HG03139 (cell line): Measurements from ENCODE around the gene C1orf185.
"Not testable (repeated sequence)": the region's sequence is repeated elsewhere in the genome, so short reads cannot be mapped to it uniquely, and the experiment has no call there.

Experiments
- ATAC-seq: cut with Tn5 transposase; IDR thresholded peaks from one replicate; pipeline ENCODE4 v1.9.1; 2021; ENCODE audit not compliant: unreplicated experiment

The C1orf185 gene

GRCh38 chr1:51101976-51102375 is at the start of gene C1orf185:
Gene C1orf185, plus strand, starts transcription at chr1:51102228. Its CDS starts 6 bp downstream, at chr1:51102234.
- ATAC-seq, result no peak

- ATAC-seq, result no peak
Observed at GRCh38 chr1:51058858-51059257, 43.2 kb upstream of the C1orf185 start.

GRCh38 chr1:51061231-51061918 is 40.7 kb upstream of the C1orf185 start:
- ATAC-seq, result no peak

- ATAC-seq, result no peak
Observed at GRCh38 chr1:51063121-51063520, 38.9 kb upstream of the C1orf185 start.

DNA sequence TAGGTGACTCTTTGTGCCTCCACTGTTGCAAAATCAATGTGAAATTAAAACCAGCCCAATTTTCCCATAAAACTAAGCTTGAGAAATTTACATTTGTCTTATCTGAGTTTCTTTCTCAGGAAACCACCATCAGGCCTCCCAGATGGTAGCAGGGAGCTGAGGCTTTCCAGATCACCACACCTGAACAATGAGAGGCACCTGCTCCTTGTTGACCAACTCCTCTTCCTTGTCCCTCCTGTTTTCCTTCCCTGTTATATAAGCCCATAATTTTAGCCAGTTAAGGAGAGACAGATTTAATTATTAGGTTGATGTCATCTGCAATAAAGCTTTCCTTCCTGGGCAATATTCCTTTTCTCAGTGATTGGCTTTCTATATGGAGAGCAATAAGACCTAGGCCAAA is 32.0 kb upstream of the C1orf185 start:
- no peak for ATAC-seq

DNA sequence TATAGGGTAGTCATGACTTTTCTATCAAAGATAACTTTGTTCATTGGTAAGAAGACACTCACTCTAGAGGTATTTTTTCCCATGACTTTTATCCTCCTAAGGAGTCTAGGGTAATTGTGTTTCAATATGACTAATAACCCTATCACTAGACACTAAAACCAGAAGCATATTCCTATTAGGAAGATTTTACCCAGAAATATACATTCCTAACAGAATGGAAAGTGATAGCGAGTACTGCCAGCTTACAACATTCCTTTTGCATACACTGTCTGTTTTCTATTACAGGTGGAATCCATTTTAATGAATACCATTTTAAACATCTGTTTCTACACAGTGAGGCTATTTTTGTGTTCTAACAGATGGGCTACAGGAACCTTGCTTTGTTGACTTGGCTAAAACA is 31.4 kb upstream of the C1orf185 start:
- ATAC-seq, result no peak

- no peak for ATAC-seq
Observed at GRCh38 chr1:51071291-51072042, 30.6 kb upstream of the C1orf185 start.

DNA sequence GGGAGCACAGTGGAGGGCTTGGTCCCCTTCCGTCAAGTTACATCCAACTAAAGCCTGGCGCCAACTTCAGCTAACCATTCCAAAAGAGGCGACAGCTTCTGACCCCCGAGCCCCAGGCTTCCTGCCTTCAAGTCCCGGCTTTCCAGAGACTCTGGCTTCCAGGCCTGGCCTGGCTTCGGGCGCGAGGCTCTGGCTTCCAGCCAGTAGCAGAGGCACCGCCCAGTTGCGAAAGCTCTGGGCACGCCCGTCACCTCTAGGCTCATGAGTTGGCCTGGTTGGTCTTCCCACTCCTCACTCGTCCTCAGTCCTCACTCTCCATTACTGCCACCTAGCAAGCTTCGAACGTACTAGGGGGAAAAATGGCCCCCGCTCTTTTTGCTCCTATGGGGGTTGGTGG is 30.0 kb upstream of the C1orf185 start:
- no peak for ATAC-seq

DNA sequence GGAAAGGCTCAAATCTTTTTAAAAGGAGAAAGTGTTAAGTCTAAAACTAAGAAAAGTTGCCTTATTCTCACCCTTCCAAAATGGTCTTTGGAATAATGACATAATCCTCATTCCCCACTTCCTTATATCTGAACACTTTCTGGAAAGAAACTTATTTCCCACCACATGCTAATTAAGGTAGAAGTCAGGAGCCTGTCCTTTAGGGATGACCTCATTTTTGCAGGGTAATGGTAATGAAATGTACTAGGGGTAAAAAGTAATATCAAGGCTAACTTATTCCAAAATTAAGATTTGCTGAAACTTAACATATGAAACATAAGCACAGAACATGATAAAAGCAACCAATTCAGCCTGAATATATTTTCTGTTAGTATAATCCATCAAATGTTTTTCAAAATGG is 29.4 kb upstream of the C1orf185 start:
- no peak for ATAC-seq

DNA sequence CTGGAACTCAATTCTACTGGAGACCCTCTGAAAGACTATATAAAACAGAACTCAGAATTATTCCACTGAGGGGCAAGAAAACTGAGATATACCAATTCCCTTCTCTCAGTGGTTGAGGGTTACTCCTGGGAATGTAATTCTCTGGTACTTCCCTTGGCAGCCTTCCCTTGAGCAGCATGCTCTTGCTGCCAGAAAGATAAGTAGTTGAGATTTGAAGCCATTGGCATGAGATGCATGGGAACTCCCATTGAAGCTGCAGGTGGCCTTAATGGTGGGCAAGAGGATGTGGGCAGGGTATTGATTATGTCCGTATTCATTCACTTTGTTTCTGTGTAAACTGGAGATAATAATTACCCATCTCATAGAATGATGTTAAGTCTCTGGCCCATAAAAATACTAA is 28.6 kb upstream of the C1orf185 start:
- no peak for ATAC-seq

- ATAC-seq, result no peak
Observed at GRCh38 chr1:51086496-51087271, 15.3 kb upstream of the C1orf185 start.

GRCh38 chr1:51088474-51088873 is 13.6 kb upstream of the C1orf185 start:
- ATAC-seq, result no peak

GRCh38 chr1:51093581-51093980 is 8.4 kb upstream of the C1orf185 start:
- ATAC-seq, result no peak

GRCh38 chr1:51097171-51097570 is 4.9 kb upstream of the C1orf185 start:
- ATAC-seq, result no peak

DNA sequence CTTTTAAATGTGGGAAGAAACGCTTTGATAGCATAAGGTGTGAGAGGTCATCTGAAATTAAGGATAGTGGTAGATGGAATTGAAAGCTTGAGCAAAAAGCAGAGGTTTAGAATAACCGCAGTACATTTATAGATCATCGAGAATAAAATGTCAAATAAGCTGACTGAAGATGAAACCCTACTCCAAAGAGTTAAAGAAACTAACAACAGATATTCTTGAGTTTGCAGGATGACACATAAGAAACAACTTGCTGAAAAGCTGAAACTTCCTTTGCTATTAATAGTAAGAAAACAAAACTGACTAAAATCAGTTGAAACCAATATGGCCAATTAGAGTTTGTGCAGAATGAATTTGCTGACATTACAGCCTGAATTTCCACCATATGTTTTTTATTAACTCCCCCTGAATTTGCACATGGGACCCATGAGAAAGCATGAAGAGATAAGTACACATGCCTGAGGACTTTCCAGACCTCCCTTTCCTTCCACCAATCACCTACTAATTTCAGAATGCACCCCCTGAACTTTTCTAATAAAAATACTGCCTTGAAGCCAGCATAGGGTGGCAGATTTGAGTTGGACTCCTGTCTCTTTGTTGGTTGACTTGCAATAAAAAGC is 1.7 kb upstream of the C1orf185 start:
- ATAC-seq, result no peak

DNA sequence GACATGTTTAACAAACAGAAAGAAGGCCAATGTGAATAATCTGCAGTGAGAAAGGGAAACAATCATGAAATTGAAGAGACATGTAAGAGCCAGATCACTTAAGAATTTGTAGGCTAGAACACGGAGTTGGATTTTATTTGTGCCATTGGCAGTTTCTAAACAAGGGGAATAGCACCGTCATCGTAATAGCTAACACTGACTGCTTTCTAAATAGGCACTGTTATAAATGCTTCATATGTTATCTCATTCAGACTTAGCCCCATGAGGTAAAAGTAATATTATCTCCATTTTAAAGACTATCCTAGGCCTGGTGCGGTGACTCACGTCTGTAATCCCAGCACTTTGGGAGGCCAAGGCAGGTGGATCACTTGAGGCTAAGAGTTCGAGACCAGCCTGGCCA is 12.1 kb downstream of the C1orf185 start:
- no peak for ATAC-seq

GRCh38 chr1:51115714-51116404 is 13.8 kb downstream of the C1orf185 start:
- ATAC-seq, result no peak

GRCh38 chr1:51119331-51119730 is 17.3 kb downstream of the C1orf185 start:
- ATAC-seq, result no peak

GRCh38 chr1:51120629-51121028 is 18.6 kb downstream of the C1orf185 start:
- ATAC-seq, result no peak

DNA sequence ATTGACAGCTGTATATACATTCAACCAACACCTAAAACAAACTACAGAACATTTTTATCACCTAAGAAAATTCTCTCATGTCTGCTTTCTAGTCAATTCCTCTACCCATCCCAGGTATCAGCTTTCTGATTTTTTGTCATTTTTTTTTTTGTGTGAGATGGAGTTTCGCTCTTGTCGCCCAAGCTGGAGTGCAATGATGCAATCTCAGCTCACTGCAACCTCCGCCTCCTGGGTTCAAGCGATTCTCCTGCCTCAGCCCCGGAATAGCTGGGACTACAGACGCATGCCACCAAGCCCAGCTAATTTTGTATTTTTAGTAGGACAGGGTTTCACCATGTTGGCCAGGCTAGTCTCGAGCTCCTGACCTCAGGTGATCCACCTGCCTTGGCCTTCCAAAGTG is 25.1 kb downstream of the C1orf185 start:
- not testable (repeated sequence) for ATAC-seq

DNA sequence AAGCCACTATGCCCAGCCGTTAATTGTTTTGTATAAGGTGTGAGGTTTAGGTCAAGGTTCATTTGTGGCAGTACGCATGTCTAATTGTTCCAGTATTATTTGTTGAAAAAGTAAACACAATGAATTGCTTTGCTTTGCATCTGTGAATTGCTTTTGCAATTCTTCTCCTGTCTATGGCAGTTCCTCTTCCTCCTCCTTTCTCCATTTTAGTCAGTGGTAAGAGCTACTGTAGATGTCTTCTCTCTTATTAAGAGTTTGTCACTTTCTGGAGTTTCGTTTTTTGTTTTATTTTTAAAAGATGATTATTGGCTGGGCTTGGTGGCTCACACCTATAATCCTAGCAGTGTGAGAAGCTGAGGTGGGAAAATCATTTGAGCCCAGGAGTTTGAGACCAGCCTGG is 29.2 kb downstream of the C1orf185 start:
- no peak for ATAC-seq
